Mesothelial cell of epicardium (in vitro differentiated cells): Measurements from ENCODE around the gene SLC24A3. TPM values are rescaled to one million over a fixed set of nuclear protein-coding genes. Genes with fewer than 3 reads are reported as not detected.

ENCODE experiments used
- DNase-seq, 2 experiments: peaks; one replicate each; pipeline ENCODE4 v3.0.0; 2021; ENCODE audit warnings: low spot score in 2 of 2; ENCODE audit not compliant: unreplicated experiment in 2 of 2
- H3K27ac Mint-ChIP-seq: 2 replicates; pipeline ENCODE4 v1.8.0; 2021; ENCODE audit warnings: mixed read lengths
- H3K27me3 Mint-ChIP-seq: 2 replicates; pipeline ENCODE4 v1.8.0; 2021; ENCODE audit warnings: low read depth, mixed read lengths
- H3K36me3 Mint-ChIP-seq: 2 replicates; pipeline ENCODE4 v1.8.0; 2021; ENCODE audit warnings: mixed read lengths
- H3K4me1 Mint-ChIP-seq: 2 replicates; pipeline ENCODE4 v1.8.0; 2021; ENCODE audit warnings: mixed read lengths
- H3K4me3 Mint-ChIP-seq: 2 replicates; pipeline ENCODE4 v1.8.0; 2021; ENCODE audit warnings: mild to moderate bottlenecking, moderate library complexity, mixed read lengths
- H3K9me3 Mint-ChIP-seq: 2 replicates; pipeline ENCODE4 v1.8.0; 2021; ENCODE audit warnings: mixed read lengths
- total RNA-seq: library from RNA; stranded (reverse); gene quantifications from 3 replicates; pipeline ENCODE4 v1.2.1, GENCODE V29; 2021
- TF ChIP-seq, protein P1 (sequence below): fragments of 200-600 bp; sonication (generic); IDR thresholded peaks from one replicate; pipeline ENCODE4 v1.5.0; 2021; ENCODE audit warnings: antibody characterized with exemption; ENCODE audit not compliant: unreplicated experiment

Gene SLC24A3
- total RNA-seq, 1 donor from 2014 or later: 3.2 TPM

DNA sequence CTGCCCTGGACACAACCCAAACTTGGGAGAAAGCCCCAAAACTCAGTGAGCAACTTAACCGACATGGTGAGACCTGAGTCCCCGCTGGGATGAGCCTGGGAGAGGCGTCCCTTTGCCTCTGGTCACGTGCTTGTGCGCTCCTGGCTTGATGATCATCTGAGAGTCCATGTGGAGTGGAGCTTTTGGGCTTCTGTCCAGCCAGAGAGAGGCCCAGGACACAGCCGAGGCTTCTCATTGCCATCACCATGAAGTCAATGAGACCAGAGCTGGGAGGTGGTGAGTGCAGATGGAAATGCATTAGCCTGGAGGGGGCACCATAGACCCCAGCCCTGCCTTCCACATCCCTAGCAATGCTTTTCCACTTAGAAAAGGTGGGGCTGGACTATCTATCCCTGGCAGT lies 250.0 kb downstream of the SLC24A3 start:
- Mint-ChIP-seq H3K4me1 (peaks cover 18% of the 10 kb centered on the region), H3K27ac (no peak overlapping the region), H3K27me3 (no peaks in the 10 kb centered on the region), H3K36me3 (no peaks in the 10 kb centered on the region), H3K4me3 (no peak overlapping the region), H3K9me3 (no peaks in the 10 kb centered on the region)
- DNase-seq: no peak
- TF ChIP-seq, protein P1, sequence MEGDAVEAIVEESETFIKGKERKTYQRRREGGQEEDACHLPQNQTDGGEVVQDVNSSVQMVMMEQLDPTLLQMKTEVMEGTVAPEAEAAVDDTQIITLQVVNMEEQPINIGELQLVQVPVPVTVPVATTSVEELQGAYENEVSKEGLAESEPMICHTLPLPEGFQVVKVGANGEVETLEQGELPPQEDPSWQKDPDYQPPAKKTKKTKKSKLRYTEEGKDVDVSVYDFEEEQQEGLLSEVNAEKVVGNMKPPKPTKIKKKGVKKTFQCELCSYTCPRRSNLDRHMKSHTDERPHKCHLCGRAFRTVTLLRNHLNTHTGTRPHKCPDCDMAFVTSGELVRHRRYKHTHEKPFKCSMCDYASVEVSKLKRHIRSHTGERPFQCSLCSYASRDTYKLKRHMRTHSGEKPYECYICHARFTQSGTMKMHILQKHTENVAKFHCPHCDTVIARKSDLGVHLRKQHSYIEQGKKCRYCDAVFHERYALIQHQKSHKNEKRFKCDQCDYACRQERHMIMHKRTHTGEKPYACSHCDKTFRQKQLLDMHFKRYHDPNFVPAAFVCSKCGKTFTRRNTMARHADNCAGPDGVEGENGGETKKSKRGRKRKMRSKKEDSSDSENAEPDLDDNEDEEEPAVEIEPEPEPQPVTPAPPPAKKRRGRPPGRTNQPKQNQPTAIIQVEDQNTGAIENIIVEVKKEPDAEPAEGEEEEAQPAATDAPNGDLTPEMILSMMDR: no peak

DNA sequence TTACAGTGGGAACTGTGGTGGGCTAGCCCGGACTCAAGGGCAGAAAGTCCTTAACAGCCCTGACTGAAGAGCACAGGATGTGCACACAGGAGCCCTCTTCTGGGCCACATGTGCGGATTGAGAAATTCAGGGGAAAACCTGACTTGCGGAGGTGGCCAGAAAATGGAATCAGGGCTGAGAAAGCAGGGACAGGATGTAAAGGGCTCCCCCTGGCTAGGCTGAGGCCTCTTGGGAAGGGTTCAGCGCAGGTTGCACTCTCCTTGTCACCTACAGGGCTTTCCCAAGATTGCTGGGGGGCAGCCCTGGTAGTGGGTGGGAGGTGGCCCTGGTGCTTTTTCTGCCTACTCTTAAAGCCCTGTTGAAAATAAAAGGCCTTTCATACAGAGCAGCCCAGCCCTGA lies 251.2 kb downstream of the SLC24A3 start:
- TF ChIP-seq, protein P1: no peak
- DNase-seq: no peak
- H3K36me3 Mint-ChIP-seq: no peaks in the 10 kb centered on the region
- H3K27me3 Mint-ChIP-seq: peaks cover 8% of the 10 kb centered on the region
- H3K4me3 Mint-ChIP-seq: no peak overlapping the region
- peaks cover 7% of the 10 kb centered on the region for H3K4me1 Mint-ChIP-seq
- no peak overlapping the region for H3K27ac Mint-ChIP-seq
- H3K9me3 Mint-ChIP-seq: no peaks in the 10 kb centered on the region

GRCh38 chr20:19465536-19465935 lies 253.1 kb downstream of the SLC24A3 start:
- H3K27ac Mint-ChIP-seq: no peak overlapping the region
- H3K4me1 Mint-ChIP-seq: peaks cover 4% of the 10 kb centered on the region
- peaks cover 23% of the 10 kb centered on the region for H3K27me3 Mint-ChIP-seq
- DNase-seq: no peak
- TF ChIP-seq, protein P1: no peak
- H3K36me3 Mint-ChIP-seq: no peaks in the 10 kb centered on the region
- no peak overlapping the region for H3K4me3 Mint-ChIP-seq
- H3K9me3 Mint-ChIP-seq: no peaks in the 10 kb centered on the region

DNA sequence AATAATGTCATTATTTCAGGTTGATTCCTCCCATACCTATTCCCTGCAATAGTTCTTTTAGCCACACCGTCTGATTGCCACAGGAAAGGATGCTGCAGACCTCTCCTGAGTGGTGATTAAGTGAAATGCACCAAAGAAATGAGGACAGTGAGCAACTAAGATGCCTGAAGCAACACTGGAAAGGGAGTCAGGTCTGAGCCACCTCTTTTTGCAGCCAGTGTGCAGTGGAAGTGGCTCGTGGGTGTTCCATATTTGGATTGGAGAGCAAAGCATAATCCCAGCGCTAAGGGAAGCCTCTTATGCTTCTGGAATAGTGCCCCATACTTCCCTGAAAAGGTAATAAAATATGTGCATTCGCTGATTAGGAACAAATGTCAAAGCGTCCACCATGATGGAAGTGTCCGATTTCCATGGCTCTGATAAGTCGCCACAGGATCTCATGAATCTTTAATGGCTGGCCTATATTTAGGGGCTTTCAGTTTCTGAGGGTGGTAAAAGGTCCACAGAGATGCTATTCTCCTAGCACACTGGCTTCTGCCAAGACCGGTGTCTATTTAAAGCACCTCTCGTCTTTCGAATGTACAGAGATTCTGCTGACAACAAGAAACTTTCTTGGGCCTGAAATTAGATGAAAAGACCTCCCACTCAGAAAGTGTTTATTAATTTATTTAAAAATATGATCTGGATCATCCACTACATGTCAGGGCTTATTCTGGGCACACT lies 253.9 kb downstream of the SLC24A3 start:
- Mint-ChIP-seq H3K27ac (no peak overlapping the region), H3K4me3 (no peak overlapping the region), H3K9me3 (no peaks in the 10 kb centered on the region), H3K36me3 (no peaks in the 10 kb centered on the region), H3K27me3 (peaks cover 31% of the 10 kb centered on the region), H3K4me1 (peaks cover 4% of the 10 kb centered on the region)
- DNase-seq: no peak
- TF ChIP-seq, protein P1: no peak

DNA sequence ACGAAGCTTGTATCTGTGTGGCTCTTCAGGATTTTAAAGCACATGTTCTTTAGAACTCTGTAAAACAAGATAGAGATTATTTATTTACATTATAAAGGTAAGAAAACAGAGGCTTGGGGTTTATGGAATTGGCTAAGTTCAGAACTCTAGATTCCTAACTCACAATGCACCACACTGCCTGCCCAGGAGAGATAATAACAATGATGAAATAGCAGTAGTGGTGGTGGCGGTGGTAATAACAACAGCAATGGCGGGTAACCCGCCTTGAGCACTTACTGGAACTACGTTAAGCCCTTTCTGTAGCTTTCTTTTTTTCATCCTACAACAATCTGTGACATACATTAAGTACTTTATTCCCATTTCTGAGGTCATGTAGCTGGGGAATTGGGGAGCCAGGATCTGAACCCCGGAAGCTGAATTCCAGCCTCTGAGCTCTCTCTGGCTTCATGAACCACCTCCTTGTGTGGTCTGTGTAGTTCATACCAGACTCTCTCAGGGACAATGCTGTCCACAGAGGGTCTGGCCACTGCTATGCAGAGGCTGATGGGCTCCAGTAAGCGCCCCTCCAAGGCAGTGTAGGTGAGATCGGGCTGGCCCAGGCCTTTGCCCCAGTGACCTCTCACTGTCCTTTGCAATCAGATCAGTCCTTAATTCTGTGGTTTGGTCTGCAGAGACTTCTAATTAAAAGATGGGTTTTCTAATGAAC lies 260.9 kb downstream of the SLC24A3 start:
- H3K4me1 Mint-ChIP-seq: no peaks in the 10 kb centered on the region

More for the DNA sequence above, 260.9 kb downstream of the SLC24A3 start:
- Mint-ChIP-seq H3K27me3 (peaks cover 38% of the 10 kb centered on the region), H3K27ac (no peak overlapping the region), H3K36me3 (no peaks in the 10 kb centered on the region), H3K4me3 (no peak overlapping the region), H3K9me3 (no peaks in the 10 kb centered on the region)
- TF ChIP-seq, protein P1: no peak
- no peak for DNase-seq
